GM19238 (cell line): ENCODE measurements around the gene ECSCR.
"Not testable (repeated sequence)": the region's sequence is repeated elsewhere in the genome, so short reads cannot be mapped to it uniquely, and the experiment has no call there.

Experiments used
- DNase-seq: peaks from one replicate; pipeline ENCODE4 v3.0.0; 2011; ENCODE audit warnings: low spot score; ENCODE audit not compliant: insufficient read length

Gene ECSCR

GRCh38 chr5:139414581-139415130 is 47.9 kb downstream of the ECSCR start:
- no peak for DNase-seq

- no peak for DNase-seq
These were observed 48.6 kb downstream of the ECSCR start for GRCh38 chr5:139413963-139414362.

GRCh38 chr5:139413153-139413552 is 49.4 kb downstream of the ECSCR start:
- DNase-seq: no peak

GRCh38 chr5:139410993-139411828 is 51.3 kb downstream of the ECSCR start:
- DNase-seq: no peak

- no peak for DNase-seq
These were observed 52.2 kb downstream of the ECSCR start for GRCh38 chr5:139410121-139410992.

- not testable (repeated sequence) for DNase-seq
These were observed 53.4 kb downstream of the ECSCR start for GRCh38 chr5:139409116-139409515.

- DNase-seq: no peak
These were observed 54.4 kb downstream of the ECSCR start for GRCh38 chr5:139408191-139408590.

- no peak for DNase-seq
These were observed 55.0 kb downstream of the ECSCR start for GRCh38 chr5:139407517-139407916.

GRCh38 chr5:139406963-139407362 is 55.6 kb downstream of the ECSCR start:
- no peak for DNase-seq

GRCh38 chr5:139404484-139404840 is 58.1 kb downstream of the ECSCR start:
- no peak for DNase-seq

- peak; percentile 91 for DNase-seq
These were observed 58.6 kb downstream of the ECSCR start, which contains the start of gene SPATA24 for GRCh38 chr5:139403787-139404483. SPATA24 (minus strand) TSS chr5:139404089; CDS start chr5:139404060, 29 bp downstream.

GRCh38 chr5:139403418-139403786 is 59.1 kb downstream of the ECSCR start:
- no peak for DNase-seq

GRCh38 chr5:139402561-139403158 is 59.9 kb downstream of the ECSCR start:
- no peak for DNase-seq

GRCh38 chr5:139401546-139401945 is 61.0 kb downstream of the ECSCR start:
- no peak for DNase-seq

GRCh38 chr5:139399501-139400121 is 62.9 kb downstream of the ECSCR start:
- DNase-seq: no peak
